Sigmoid colon (tissue), 4 donors: ENCODE data around the gene VAV3.

Experiments used
- CTCF ChIP-seq, 4 experiments: fragments of 450-650 bp in 3 of 4; fragments of 200-600 bp in 1 of 4; IDR thresholded peaks; one replicate each; pipeline ENCODE4 v1.5.1; 2016 to 2019; ENCODE audit warnings: antibody characterized with exemption in 4 of 4, mild to moderate bottlenecking in 3 of 4, moderate library complexity in 2 of 4
- EP300 ChIP-seq, 4 donors: sonication (generic); formaldehyde crosslinking; IDR thresholded peaks; one replicate each; pipeline ENCODE4 v1.6.1; 2017; ENCODE audit warnings: antibody characterized with exemption in 4 of 4
- POLR2AphosphoS5 ChIP-seq, 4 donors: sonication (generic); formaldehyde crosslinking; IDR thresholded peaks; one replicate each; pipeline ENCODE4 v1.6.1; 2017; ENCODE audit warnings: antibody characterized with exemption in 4 of 4

- TF ChIP-seq CTCF (IDR thresholded peaks at IDR 0.05) = no peak
- no peak for TF ChIP-seq EP300 (IDR thresholded peaks at IDR 0.05)
- TF ChIP-seq POLR2AphosphoS5 (IDR thresholded peaks at IDR 0.05) = no peak
Observed at GRCh38 chr1:107894605-107895004, 70.4 kb downstream of the VAV3 start.
